HCT116 (cell line): ENCODE measurements around the gene FLNB. TPM values are rescaled to one million over a fixed set of nuclear protein-coding genes. Genes with fewer than 3 reads are reported as not detected.

Experiments used
- ATAC-seq: fragments of 200-7000 bp; cut with Tn5 transposase; 2 replicates; pipeline ENCODE4 v1.9.1; 2020; ENCODE audit warnings: mild to moderate bottlenecking, moderate library complexity
- BruUV-seq: library from RNA; stranded (reverse); fragments of 400-500 nt; replicated peaks from 2 replicates; lab custom pipeline; 2021; lab: Mats Ljungman, UMichigan
- CTCF ChIA-PET: fragments of 300-600 bp; sonication (Branson Sonifier 250); formaldehyde crosslinking; loops from one replicate; lab custom pipeline; 2021; ENCODE audit warnings: antibody characterized with exemption; lab: Charles Lee
- POLR2A ChIA-PET: fragments of 300-600, 350-600 bp; sonication (Branson Sonifier 250); formaldehyde crosslinking; loops from one replicate; lab custom pipeline; 2021; ENCODE audit warnings: antibody characterized with exemption; lab: Charles Lee
- RAD21 ChIA-PET, 2 experiments: fragments of 300-600 bp; sonication (Branson Sonifier 250); formaldehyde crosslinking; loops; one replicate each; lab custom pipeline; 2023; ENCODE audit warnings: low total read pairs in 2 of 2; ENCODE audit not compliant: uncharacterized antibody in 2 of 2, unreplicated experiment in 2 of 2, low non-redundant PET in 1 of 2; lab: Charles Lee
- DNase-seq: peaks from one replicate; pipeline ENCODE4 v3.0.0-alpha.2; 2010; ENCODE audit warnings: low read depth, low spot score
- H2AFZ ChIP-seq: fragments of 200-600 bp; shearing (Covaris generic), sonication (generic); 2 replicates; pipeline ENCODE4 v1.6.1; 2017; ENCODE audit warnings: low read depth, mixed run types, mixed read lengths, antibody characterized with exemption, low read length; ENCODE audit not compliant: poor library complexity, severe bottlenecking
- H3K27ac ChIP-seq: 2 replicates; pipeline ENCODE4 v1.5.1; 2012; ENCODE audit warnings: low read depth, low read length
- H3K27me3 ChIP-seq: fragments of 200-600 bp; sonication (generic); 2 replicates; pipeline ENCODE4 v1.6.1; 2016; ENCODE audit warnings: mixed run types, low read length, mixed read lengths; ENCODE audit not compliant: insufficient read depth
- H3K36me3 ChIP-seq, 2 experiments: fragments of 200-500 bp in 1 of 2; fragments of 200-600 bp in 1 of 2; sonication (Bioruptor generic) in 1 of 2; sonication (generic) in 1 of 2; 2 replicates each; pipeline versions ENCODE4 v1.5.1 to v1.6.1; 2014 to 2016; ENCODE audit warnings: low read length in 2 of 2, inconsistent platforms in 1 of 2, mixed read lengths in 1 of 2, mixed run types in 1 of 2; ENCODE audit not compliant: insufficient read depth in 2 of 2, control insufficient read depth in 1 of 2
- H3K4me1 ChIP-seq, 2 experiments: fragments of 200-600 bp in 1 of 2; sonication (generic) in 1 of 2; 2 replicates each; pipeline versions ENCODE4 v1.5.1 to v1.6.1; 2012 to 2017; ENCODE audit warnings: low read length in 2 of 2, inconsistent platforms in 1 of 2, mild to moderate bottlenecking in 1 of 2, mixed read lengths in 1 of 2, mixed run types in 1 of 2, moderate library complexity in 1 of 2; ENCODE audit not compliant: insufficient read depth in 2 of 2, control insufficient read depth in 1 of 2
- H3K4me2 ChIP-seq: fragments of 200-600 bp; sonication (generic); 2 replicates; pipeline ENCODE4 v1.6.1; 2017; ENCODE audit warnings: mixed run types, low read length, mixed read lengths
- H3K4me3 ChIP-seq, 2 experiments: fragments of 200-600 bp in 1 of 2; sonication (generic) in 1 of 2; replicated peaks in 1 of 2; 2 replicates each; pipeline ENCODE4 v1.5.1; 2011 to 2016; ENCODE audit warnings: low read length in 2 of 2, control low read depth in 1 of 2, low read depth in 1 of 2, mild to moderate bottlenecking in 1 of 2, mixed read lengths in 1 of 2, mixed run types in 1 of 2
- H3K79me2 ChIP-seq: fragments of 200-600 bp; sonication (generic); 2 replicates; pipeline ENCODE4 v1.6.1; 2017; ENCODE audit warnings: mild to moderate bottlenecking, mixed run types, low read length, moderate library complexity, mixed read lengths; ENCODE audit not compliant: insufficient read depth
- H3K9ac ChIP-seq: fragments of 200-600 bp; sonication (generic); 2 replicates; pipeline ENCODE4 v1.6.1; 2016; ENCODE audit warnings: low read length, mixed read lengths
- H3K9me2 ChIP-seq: fragments of 200-600 bp; sonication (generic), shearing (Covaris generic); 2 replicates; pipeline ENCODE4 v1.6.1; 2017; ENCODE audit warnings: mixed run types, mild to moderate bottlenecking, moderate library complexity; ENCODE audit not compliant: insufficient read depth
- H3K9me3 ChIP-seq, 2 experiments: fragments of 200-500 bp in 1 of 2; fragments of 200-600 bp in 1 of 2; sonication (Bioruptor generic) in 1 of 2; sonication (generic) in 1 of 2; 2 replicates each; pipeline ENCODE4 v1.6.1; 2014 to 2017; ENCODE audit warnings: low read length in 2 of 2, mixed read lengths in 2 of 2, inconsistent platforms in 1 of 2, low read depth in 1 of 2, mild to moderate bottlenecking in 1 of 2, mixed run types in 1 of 2, moderate library complexity in 1 of 2; ENCODE audit not compliant: control insufficient read depth in 1 of 2, insufficient read depth in 1 of 2
- H4K20me1 ChIP-seq: fragments of 200-600 bp; sonication (generic), shearing (Covaris generic); 2 replicates; pipeline ENCODE4 v1.6.1; 2017; ENCODE audit warnings: mixed run types, mild to moderate bottlenecking, moderate library complexity; ENCODE audit not compliant: insufficient read depth
- RAD21 ChIP-seq: IDR thresholded peaks from 2 replicates; pipeline ENCODE4 v1.6.1; 2012; ENCODE audit warnings: low read depth, mild to moderate bottlenecking
- ZBTB33 ChIP-seq: IDR thresholded peaks from 2 replicates; pipeline ENCODE4 v1.6.1; 2011; ENCODE audit warnings: mild to moderate bottlenecking, low read length, moderate library complexity; ENCODE audit not compliant: insufficient replicate concordance; ENCODE audit errors: extremely low read depth
- ZFX ChIP-seq: fragments of 450-650 bp; IDR thresholded peaks from 2 replicates; pipeline ENCODE4 v1.6.1; 2017
- intact Hi-C: fragments of 100-400 bp; cut with micrococcal nuclease; formaldehyde crosslinking; loops from 2 replicates; pipeline ENCODE4 v1.10.0; 2022
- total RNA-seq: library from RNA; stranded (reverse); gene quantifications from one replicate; pipeline ENCODE4 v1.2.1, GENCODE V29; 2021; ENCODE audit not compliant: unreplicated experiment

The FLNB gene
- total RNA-seq, 1 experiment from 2014 or later: 116 TPM

GRCh38 chr3:58009026-58009748, 965 bp downstream of the FLNB start:
- Histone ChIP-seq H3K4me1 (peaks cover 28 to 46% of the 10 kb centered on the region in 2 experiments), H3K27me3 (no peaks in the 10 kb centered on the region), H2AFZ (no peak overlapping the region), H3K4me2 (peak overlapping the region; percentile 91), H3K79me2 (peaks cover 59% of the 10 kb centered on the region), H3K9me3 (no peaks in the 10 kb centered on the region), H3K4me3 (peak overlapping the region; percentile 80 to 85), H3K9me2 (no peaks in the 10 kb centered on the region), H3K36me3 (no peaks in the 10 kb centered on the region), H3K9ac (peak overlapping the region; percentile 86), H3K27ac (peak overlapping the region; percentile 87), H4K20me1 (no peaks in the 10 kb centered on the region)
- no peak for DNase-seq
- no TSS peak for BruUV-seq
- peak; percentile 55 for ATAC-seq
- ChIA-PET POLR2A (interaction anchor here (1.9 kb wide), 1 partner anchor 36 kb away, joined by 5 read pairs; no protein-coding TSS in a partner anchor), RAD21 (interaction anchor here in 1 of 2 experiments (1.1 to 2.1 kb wide), 3 partner anchors 43 to 168 kb away, joined by 3 to 6 read pairs (median 3); no protein-coding TSS in a partner anchor), CTCF (no interaction called here)
- intact Hi-C loops: loop anchor here (5.0 to 10.0 kb wide), 2 partner anchors 106 to 153 kb away; no protein-coding TSS in a partner anchor
- TF ChIP-seq ZBTB33 (no peak), ZFX (no peak), RAD21 (0 out of 2 replicates have a peak, but pooled peaks have one; percentile 14)
